HK-2 (cell line): ENCODE results near the gene RAI1.

Source experiments
- DNase-seq: peaks from one replicate; pipeline ENCODE4 v3.0.0-alpha.2; 2018; ENCODE audit not compliant: unreplicated experiment

Gene RAI1

GRCh38 chr17:17783825-17784656 lies 102.8 kb downstream of the RAI1 start:
- DNase-seq, result no peak

GRCh38 chr17:17784657-17785267 lies 103.5 kb downstream of the RAI1 start:
- no peak for DNase-seq

GRCh38 chr17:17785407-17785806 lies 104.1 kb downstream of the RAI1 start:
- DNase-seq, result no peak

DNA sequence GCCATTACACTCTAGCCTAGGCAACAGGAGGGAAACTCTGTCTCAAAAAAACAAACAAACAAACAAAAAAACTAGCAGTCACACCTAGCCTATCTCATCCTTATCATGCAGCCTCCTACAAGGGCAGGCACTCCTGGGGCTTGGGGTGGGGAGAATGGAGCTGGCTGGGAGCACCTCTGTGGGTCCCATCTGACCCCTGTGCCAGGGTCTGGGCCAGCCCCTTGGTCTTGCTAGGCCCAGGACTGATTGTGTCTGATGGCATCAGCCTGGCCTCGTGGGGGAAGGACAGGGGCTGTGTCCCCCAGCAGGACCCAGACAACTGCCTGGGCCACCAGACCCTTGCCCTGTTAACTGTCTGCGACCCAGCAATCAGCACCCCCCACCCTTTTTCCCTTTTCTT lies 105.7 kb downstream of the RAI1 start:
- no peak for DNase-seq

DNA sequence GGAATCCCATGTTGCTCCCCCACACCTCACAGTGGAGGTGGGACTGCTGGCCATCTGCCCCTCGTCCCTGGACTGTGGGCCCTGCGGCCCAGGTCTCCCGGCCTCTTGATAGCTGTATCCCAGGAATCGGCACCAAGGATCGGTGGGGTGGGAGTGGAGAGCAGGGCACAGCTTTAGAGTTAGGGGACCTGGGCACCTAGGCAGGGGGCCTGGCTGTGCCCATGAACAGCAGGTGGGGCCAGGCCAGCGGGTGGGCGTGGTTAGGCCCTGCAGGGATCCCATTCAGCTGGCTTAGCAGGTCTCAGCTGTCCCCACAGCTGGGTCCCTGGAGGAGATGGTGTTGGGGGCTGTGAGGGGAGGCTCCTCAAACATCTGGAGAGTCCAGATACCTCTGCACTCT lies 106.3 kb downstream of the RAI1 start:
- DNase-seq, result no peak

DNA sequence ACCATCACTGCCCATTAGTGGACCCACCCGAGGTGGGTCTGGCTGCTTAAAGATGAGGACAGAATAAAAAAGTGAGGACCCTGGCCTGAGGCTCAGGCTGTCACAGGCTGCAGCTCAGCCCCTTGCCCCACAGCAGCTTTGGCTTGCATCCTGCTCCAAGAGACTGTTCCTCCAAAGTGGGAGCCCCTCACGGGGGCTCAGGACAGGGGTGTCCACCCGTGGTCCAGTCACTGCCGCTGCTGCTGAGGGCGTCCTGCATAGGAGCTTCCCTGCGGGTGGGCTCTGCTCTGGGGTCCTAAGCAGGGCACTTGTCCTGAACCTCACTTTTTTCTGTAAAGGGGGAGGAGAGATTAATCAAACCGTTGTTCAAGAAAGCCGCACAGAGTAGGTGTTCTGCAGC lies 107.7 kb downstream of the RAI1 start:
- no peak for DNase-seq

- DNase-seq, result no peak
Observed at GRCh38 chr17:17789410-17789809, 108.2 kb downstream of the RAI1 start.

- DNase-seq, result no peak
Observed at GRCh38 chr17:17789828-17790636, 108.8 kb downstream of the RAI1 start.

DNA sequence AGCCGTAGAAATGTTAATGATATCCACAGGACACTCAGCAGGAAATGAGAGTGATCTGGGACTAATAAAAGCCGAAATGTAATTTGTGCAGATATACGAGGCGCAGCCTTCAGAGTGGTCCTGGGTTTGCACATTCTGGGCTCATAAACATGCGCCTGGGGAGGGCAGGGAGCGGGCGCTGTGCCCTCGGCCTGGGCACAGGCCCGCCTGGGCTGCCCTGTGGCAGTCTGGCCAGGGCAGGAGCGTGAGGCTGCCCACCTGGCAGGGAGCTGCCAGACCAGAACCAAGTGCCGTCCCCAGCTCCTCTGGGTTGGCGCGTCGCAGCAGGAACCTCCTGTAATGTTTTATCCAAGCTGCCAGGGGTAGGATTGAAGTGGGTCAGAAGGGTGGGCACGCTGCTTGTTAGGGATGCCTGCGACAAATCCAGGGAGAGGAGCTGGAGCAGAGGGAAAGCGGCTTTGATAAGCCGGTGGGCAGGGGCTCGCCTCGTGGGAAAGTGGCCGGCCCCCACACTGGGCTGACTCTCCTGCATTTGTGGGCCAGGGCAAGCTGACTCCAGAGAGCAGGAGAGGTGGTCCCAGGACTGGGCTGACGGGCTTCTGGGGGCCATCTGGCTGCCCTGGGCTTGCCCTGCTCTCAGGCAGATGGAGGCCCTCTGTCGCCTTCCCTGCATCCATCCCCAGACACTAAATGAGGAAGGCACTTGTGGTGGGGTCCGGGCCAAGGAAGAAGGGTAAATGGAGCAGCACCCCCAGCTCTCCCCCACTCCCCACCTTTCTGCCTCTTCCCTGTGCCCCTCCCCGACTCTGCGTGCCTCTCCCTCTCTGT lies 109.6 kb downstream of the RAI1 start:
- DNase-seq, result no peak

DNA sequence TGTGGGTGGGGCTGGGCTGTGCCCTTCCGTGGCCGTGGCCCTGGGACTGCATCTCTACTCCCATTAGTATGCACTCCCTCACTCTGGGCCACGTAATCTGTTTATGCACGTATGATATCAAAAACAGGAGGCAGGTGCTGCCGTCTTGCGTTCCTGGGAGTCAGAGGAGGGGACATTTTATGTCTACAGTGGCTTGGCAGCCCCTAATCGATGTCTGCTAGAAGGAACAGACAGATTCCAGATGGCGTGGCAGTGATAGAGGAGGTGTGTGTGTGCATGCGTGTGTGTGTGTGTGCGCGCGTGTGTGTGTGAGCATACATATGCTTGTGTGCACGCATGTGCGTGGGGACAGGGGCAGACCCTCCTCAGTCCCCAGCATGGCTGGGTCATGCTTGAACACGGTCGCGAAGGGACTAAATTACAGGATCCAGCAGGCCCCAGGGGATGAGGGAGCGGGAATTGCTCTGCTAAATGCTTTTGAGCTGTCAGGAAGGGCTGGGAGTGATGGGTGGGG lies 110.8 kb downstream of the RAI1 start:
- no peak for DNase-seq

- DNase-seq, result peak; percentile 47
Observed at GRCh38 chr17:17792551-17793377, 111.5 kb downstream of the RAI1 start.

DNA sequence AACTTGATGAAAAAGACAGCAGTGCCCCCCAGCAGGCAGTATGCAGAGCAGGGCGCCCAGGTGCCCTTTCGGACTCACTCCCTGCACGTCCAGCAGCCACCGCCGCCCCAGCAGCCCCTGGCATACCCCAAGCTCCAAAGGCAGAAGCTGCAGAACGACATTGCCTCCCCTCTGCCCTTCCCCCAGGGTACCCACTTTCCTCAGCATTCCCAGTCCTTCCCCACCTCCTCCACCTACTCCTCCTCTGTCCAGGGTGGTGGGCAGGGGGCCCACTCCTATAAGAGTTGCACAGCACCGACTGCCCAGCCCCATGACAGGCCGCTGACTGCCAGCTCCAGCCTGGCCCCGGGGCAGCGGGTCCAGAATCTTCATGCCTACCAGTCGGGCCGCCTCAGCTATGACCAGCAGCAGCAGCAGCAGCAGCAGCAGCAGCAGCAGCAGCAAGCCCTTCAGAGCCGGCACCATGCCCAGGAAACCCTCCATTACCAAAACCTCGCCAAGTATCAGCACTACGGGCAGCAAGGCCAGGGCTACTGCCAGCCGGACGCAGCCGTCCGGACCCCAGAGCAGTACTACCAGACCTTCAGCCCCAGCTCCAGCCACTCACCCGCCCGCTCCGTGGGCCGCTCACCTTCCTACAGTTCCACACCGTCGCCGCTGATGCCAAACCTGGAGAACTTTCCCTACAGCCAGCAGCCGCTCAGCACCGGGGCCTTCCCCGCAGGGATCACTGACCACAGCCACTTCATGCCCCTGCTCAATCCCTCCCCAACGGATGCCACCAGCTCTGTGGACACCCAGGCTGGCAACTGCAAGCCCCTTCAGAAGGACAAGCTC lies 112.3 kb downstream of the RAI1 start:
- no peak for DNase-seq

DNA sequence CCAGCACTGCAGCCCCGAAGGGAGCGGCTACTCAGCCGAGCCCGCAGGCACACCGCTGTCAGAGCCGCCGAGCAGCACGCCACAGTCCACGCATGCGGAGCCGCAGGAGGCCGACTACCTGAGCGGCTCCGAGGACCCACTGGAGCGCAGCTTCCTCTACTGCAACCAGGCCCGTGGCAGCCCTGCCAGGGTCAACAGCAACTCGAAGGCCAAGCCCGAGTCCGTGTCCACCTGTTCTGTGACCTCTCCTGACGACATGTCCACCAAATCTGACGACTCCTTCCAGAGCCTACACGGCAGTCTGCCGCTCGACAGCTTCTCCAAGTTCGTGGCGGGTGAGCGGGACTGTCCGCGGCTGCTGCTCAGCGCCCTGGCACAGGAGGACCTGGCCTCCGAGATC lies 113.1 kb downstream of the RAI1 start:
- DNase-seq, result no peak

DNA sequence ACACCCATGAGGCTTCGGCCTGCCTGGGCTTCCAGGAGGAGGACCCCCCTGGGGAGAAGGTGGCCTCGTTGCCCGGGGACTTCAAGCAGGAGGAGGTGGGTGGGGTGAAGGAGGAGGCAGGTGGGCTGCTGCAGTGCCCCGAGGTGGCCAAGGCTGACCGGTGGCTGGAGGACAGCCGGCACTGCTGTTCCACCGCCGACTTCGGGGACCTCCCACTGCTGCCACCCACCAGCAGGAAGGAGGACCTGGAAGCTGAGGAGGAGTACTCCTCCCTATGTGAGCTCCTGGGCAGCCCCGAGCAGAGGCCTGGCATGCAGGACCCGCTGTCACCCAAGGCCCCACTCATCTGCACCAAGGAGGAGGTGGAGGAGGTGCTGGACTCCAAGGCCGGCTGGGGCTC lies 114.0 kb downstream of the RAI1 start:
- no peak for DNase-seq

GRCh38 chr17:17795946-17796786 lies 114.9 kb downstream of the RAI1 start:
- no peak for DNase-seq

DNA sequence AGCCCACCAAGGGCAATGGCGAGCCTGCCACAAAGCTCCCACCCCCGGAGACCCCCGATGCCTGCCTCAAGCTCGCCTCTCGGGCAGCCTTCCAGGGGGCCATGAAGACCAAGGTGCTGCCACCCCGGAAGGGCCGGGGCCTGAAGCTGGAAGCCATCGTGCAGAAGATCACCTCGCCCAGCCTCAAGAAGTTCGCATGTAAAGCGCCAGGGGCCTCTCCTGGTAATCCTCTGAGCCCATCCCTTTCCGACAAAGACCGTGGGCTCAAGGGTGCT lies 115.5 kb downstream of the RAI1 start:
- DNase-seq, result no peak

DNA sequence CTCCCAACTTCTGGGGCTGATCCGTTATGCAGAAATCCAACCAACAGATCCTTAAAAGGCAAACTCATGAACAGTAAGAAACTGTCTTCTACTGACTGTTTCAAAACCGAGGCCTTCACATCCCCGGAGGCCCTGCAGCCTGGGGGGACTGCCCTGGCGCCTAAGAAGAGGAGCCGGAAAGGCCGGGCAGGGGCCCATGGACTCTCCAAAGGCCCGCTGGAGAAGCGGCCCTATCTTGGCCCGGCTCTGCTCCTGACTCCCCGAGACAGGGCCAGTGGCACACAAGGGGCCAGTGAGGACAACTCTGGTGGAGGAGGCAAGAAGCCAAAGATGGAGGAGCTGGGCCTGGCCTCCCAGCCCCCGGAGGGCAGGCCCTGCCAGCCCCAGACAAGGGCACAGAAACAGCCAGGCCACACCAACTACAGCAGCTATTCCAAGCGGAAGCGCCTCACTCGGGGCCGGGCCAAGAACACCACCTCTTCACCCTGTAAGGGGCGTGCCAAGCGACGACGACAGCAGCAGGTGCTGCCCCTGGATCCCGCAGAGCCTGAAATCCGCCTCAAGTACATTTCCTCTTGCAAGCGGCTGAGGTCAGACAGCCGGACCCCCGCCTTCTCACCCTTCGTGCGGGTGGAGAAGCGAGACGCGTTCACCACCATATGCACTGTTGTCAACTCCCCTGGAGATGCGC lies 116.0 kb downstream of the RAI1 start:
- no peak for DNase-seq

DNA sequence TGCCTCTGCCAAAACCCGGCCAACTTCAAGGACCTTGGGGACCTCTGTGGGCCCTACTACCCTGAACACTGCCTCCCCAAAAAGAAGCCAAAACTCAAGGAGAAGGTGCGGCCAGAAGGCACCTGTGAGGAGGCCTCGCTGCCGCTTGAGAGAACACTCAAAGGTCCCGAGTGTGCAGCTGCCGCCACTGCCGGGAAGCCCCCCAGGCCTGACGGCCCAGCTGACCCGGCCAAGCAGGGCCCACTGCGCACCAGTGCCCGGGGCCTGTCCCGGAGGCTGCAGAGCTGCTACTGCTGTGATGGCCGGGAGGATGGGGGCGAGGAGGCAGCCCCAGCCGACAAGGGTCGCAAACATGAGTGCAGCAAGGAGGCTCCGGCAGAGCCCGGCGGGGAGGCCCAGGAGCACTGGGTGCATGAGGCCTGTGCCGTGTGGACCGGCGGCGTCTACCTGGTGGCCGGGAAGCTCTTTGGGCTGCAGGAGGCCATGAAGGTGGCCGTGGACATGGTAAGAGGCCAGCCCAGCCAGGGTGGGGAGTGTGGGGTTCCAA lies 116.8 kb downstream of the RAI1 start:
- DNase-seq, result no peak
